C4-2B (cell line): ENCODE measurements around the gene SMIM38.

Source experiments
- H3K27ac ChIP-seq: fragments of 450-650 bp; 2 replicates; pipeline ENCODE4 v1.5.1; 2017
- ZFX ChIP-seq: fragments of 450-650 bp; IDR thresholded peaks from 2 replicates; pipeline ENCODE4 v1.6.1; 2017
- TF ChIP-seq, protein P1 (sequence below): fragments of 450-650 bp; conservative IDR thresholded peaks from 2 replicates; pipeline ENCODE4 v1.5.1; 2017; ENCODE audit warnings: mild to moderate bottlenecking

Gene SMIM38

DNA sequence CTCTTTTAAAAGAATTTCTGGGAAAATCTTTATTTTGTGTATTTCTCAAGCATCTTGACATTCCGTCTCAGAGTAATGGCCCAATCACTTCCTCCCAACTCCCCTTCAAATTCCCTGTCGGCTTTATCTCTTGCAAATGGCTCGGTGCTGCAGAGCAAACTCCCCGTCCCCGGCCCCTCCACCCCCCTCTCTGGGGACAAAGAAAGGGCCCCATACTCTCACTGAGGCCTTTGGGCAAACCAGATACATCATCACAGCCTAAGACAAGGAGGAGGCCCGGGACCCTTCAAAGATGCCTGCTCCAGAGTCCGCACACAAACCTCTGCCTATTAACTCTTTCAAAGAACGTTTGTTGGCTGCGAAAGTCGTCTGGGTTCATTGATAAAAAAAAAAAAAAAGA is 3.9 kb upstream of the SMIM38 start:
- no peak overlapping the region for H3K27ac ChIP-seq
- TF ChIP-seq, protein P1, sequence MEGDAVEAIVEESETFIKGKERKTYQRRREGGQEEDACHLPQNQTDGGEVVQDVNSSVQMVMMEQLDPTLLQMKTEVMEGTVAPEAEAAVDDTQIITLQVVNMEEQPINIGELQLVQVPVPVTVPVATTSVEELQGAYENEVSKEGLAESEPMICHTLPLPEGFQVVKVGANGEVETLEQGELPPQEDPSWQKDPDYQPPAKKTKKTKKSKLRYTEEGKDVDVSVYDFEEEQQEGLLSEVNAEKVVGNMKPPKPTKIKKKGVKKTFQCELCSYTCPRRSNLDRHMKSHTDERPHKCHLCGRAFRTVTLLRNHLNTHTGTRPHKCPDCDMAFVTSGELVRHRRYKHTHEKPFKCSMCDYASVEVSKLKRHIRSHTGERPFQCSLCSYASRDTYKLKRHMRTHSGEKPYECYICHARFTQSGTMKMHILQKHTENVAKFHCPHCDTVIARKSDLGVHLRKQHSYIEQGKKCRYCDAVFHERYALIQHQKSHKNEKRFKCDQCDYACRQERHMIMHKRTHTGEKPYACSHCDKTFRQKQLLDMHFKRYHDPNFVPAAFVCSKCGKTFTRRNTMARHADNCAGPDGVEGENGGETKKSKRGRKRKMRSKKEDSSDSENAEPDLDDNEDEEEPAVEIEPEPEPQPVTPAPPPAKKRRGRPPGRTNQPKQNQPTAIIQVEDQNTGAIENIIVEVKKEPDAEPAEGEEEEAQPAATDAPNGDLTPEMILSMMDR = no peak
- TF ChIP-seq ZFX = no peak

DNA sequence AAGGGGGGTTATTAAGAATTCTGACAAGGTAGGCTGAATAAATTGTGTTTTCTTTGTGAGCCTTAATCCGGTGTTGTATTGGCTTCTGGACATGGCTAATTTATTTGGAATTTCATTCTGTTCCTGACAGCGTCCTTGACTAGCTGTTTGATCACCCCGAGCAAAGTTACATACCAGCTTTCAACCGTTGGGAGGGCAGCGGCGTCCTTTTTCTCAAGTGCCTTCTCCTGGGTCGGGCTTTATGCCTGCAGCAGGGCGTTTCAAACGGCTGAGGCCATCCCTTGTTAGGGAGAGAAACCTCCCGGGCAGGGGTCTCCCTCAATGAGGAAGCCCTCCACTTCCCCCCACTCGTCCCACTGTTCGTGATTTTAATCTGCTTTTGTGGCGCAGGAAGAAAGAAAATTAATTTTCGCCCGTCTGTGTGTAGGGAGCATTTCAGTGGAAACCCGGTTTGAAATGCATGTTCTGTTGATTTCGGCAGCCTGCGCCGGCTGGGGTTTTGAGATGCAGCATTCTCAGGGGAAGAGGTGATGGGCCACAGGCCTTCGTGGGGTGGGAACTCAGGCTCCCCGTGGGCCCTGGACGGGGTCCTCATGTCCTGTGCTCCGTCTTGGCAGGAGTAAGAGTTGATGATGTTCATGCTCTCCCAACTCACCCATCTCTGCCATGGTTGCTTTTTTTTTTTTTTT is 2.9 kb upstream of the SMIM38 start:
- TF ChIP-seq, protein P1 = no peak
- no peak for TF ChIP-seq ZFX

DNA sequence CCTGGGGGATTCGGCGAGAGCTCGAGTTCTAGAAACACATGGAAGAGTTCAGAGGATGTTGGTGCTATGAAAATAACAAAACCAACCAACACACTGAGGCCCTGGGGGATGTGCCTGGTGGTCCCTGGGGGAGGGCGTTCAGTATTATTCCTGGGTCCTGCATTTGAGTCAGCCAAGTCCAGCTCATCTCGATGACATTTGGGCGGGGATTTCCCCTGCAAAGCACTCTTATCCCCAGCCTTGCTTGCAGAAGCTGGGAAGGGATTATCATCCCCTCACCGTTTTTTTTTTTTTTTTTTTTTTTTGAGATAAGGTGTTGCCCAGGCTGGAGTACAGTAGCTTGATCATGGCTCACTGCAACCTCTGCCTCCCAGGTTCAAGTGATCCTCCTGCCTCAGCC is 2.1 kb upstream of the SMIM38 start:
- TF ChIP-seq ZFX = no peak
- TF ChIP-seq, protein P1 = no peak
- no peak overlapping the region for H3K27ac ChIP-seq

More for the DNA sequence above, 2.9 kb upstream of the SMIM38 start:
- H3K27ac ChIP-seq = no peak overlapping the region

DNA sequence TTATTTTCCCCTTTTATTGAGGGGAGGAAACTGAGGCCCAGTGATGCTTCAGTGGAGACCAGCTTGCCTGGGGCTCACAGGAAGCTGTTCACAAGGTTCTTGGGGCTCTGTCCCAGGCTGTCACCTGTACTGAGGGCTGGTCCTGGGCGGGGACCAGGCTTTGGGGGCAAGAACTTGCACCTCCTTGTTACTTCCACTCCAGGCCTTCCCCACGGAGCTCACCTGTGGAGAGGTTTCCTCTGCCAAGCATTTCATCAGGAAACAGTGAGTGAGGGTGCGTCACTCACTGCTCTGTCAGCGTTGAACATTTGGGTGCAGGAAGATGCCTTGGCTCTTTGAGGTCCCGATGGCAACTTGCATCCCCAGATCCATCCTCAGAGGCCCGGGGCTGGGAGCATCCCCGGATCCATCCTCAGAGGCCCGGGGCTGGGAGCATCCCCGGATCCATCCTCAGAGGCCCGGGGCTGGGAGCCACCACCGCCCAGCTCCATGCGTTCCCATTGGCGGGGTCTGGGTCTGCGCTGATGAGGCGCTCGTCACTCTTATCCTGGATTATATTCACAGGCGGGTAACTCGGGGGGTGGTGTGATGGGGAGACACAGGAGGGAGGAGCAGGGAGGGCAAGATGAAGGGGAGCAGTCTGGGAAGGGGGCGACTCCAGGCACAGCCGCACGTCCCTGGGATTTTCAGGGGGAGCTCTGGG is 1.4 kb upstream of the SMIM38 start:
- TF ChIP-seq, protein P1 = no peak
- no peak for TF ChIP-seq ZFX
- no peak overlapping the region for H3K27ac ChIP-seq

DNA sequence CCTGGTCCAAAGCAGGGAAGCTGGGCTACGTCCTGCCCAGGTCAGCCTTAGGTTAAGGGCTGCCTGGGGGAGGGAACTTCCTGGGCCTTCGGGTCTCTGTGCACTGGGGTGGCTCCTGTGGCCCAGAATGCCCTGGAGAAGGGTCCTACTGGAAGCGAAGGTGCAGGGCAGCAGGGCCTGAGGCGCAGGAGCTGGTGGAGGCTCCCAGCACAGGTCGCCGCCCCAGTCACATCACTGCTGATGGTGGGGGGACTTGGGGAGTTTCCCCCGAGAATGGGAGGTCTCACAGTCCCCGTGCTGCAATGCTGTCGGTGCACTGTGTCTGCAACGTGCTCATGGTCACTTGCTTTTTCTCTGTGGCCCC is 815 bp upstream of the SMIM38 start:
- H3K27ac ChIP-seq = no peak overlapping the region
- no peak for TF ChIP-seq ZFX
- TF ChIP-seq, protein P1 = no peak

DNA sequence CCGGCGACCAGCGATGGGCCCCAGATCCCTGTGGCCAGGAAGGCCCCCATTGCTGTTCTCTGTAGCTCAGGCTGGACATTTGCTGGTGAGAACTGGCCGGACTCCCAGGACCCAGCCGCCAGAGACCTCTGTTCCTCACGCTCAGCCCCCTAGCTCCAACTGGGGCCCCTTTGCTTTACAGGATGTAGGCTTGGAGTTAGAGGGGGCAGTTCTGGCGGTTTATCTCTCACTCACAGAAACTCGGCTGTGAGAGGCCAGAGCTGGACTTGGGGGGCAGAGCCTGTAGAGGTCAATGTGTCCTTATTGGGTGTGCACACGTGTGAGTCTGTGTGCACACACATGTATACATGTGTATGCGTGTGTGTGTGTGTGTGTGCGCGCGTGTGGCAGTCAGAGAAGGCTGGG is 502 bp downstream of the SMIM38 start:
- TF ChIP-seq ZFX = no peak
- TF ChIP-seq, protein P1 = no peak
- H3K27ac ChIP-seq = no peak overlapping the region

DNA sequence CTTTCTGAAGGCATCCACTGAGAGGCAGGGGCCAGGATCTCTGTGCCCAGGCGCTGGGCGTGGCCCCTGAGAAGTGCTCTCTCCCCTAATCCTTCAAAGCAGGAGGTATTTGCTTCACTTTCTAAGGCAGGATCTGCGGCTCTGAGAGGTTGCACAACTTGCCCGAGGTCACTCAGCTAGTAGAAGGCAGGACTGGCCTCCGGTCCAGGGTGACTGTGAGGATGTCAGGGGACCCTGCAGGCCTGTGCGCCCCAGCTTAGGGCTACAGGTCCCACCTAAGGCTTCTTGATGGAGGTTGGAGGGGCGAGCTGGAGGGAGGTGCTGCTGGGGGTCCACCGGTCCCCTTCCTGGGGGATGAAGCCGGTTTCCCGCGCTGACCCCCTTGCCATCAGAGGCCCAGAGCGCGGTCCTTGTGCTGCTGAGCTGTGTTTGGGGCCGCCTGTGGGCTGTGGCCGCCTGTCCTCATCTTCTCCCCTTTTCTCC is 979 bp downstream of the SMIM38 start:
- H3K27ac ChIP-seq = no peak overlapping the region
- TF ChIP-seq ZFX = no peak
- TF ChIP-seq, protein P1 = no peak
